Endothelial cell of umbilical vein (primary cell): ENCODE results near the gene PCDHB15. TPM values are rescaled to one million over a fixed set of nuclear protein-coding genes. Genes with fewer than 3 reads are reported as not detected.
"Not testable (repeated sequence)": the region's sequence is repeated elsewhere in the genome, so short reads cannot be mapped to it uniquely, and the experiment has no call there.

ENCODE experiments used
- BruUV-seq: library from RNA; stranded (reverse); fragments of 400-500 nt; replicated peaks from 2 replicates; lab custom pipeline; 2021; lab: Mats Ljungman, UMichigan
- CTCF ChIA-PET: fragments of 300-600, 350-600 bp; sonication (Branson Sonifier 250); formaldehyde crosslinking; loops from one replicate; lab custom pipeline; 2021; ENCODE audit warnings: antibody characterized with exemption, inconsistent platforms; lab: Charles Lee
- POLR2A ChIA-PET: fragments of 300-600, 350-600 bp; sonication (Branson Sonifier 250); formaldehyde crosslinking; loops from one replicate; lab custom pipeline; 2021; ENCODE audit warnings: antibody characterized with exemption, inconsistent platforms; lab: Charles Lee
- DNase-seq: peaks from one replicate; pipeline ENCODE4 v3.0.0-alpha.2; 2011; ENCODE audit warnings: low read depth, low spot score
- FAIRE-seq: peaks from 2 replicates; lab custom pipeline; 2011; peaks lifted over from hg19 to GRCh38; lab: Jason Lieb, UNC
- H2AFZ ChIP-seq: 2 replicates; pipeline ENCODE4 v1.6.0; 2012; ENCODE audit warnings: low read depth, low read length, control low read depth, inconsistent platforms
- H3K27ac ChIP-seq: 2 replicates; pipeline ENCODE4 v1.5.1; 2011; ENCODE audit warnings: low read depth, mild to moderate bottlenecking, control low read depth, low read length, moderate library complexity; ENCODE audit not compliant: insufficient read depth
- H3K27me3 ChIP-seq, 2 experiments: 2 replicates each; pipeline versions ENCODE4 v1.6.0 to v1.6.1; 2011; ENCODE audit warnings: low read length in 2 of 2, mixed read lengths in 1 of 2; ENCODE audit not compliant: control insufficient read depth in 2 of 2, insufficient read depth in 2 of 2
- H3K36me3 ChIP-seq, 2 experiments: 2 replicates in 1 of 2; 3 replicates in 1 of 2; pipeline ENCODE4 v1.5.1; 2011; ENCODE audit warnings: low read length in 2 of 2, mild to moderate bottlenecking in 1 of 2, moderate library complexity in 1 of 2; ENCODE audit not compliant: control insufficient read depth in 2 of 2, insufficient read depth in 2 of 2; ENCODE audit errors: extremely low read depth in 1 of 2
- H3K4me1 ChIP-seq: 3 replicates; pipeline ENCODE4 v1.5.1; 2011; ENCODE audit warnings: mild to moderate bottlenecking, low read length; ENCODE audit not compliant: control insufficient read depth, insufficient read depth; ENCODE audit errors: extremely low read depth
- H3K4me2 ChIP-seq: 2 replicates; pipeline ENCODE4 v1.6.1; 2011; ENCODE audit warnings: low read length, control low read depth, mixed read lengths; ENCODE audit not compliant: insufficient read depth
- H3K4me3 ChIP-seq, 3 experiments: fragments of 200-600 bp in 1 of 3; sonication (generic), shearing (Covaris generic) in 1 of 3; replicated peaks in 1 of 3; 2 replicates each; pipeline ENCODE4 v1.5.1; 2011 to 2016; ENCODE audit warnings: control low read depth in 3 of 3, low read length in 3 of 3, mild to moderate bottlenecking in 2 of 3, inconsistent platforms in 1 of 3, low read depth in 1 of 3, moderate library complexity in 1 of 3; ENCODE audit not compliant: insufficient read depth in 1 of 3
- H3K79me2 ChIP-seq: 2 replicates; pipeline ENCODE4 v1.6.0; 2012; ENCODE audit warnings: low read length, inconsistent platforms; ENCODE audit not compliant: control insufficient read depth, insufficient read depth
- H3K9ac ChIP-seq: replicated peaks from 2 replicates; pipeline ENCODE3; 2011; ENCODE audit warnings: low read length, control low read depth; ENCODE audit not compliant: insufficient read depth; ENCODE audit errors: extremely low read depth
- H3K9me1 ChIP-seq: replicated peaks from 3 replicates; pipeline ENCODE4 v1.6.0; 2011; ENCODE audit warnings: mild to moderate bottlenecking, low read length; ENCODE audit not compliant: control insufficient read depth, insufficient read depth; ENCODE audit errors: extremely low read depth
- H3K9me3 ChIP-seq: replicated peaks from 2 replicates; pipeline ENCODE4 v1.5.1; 2012; ENCODE audit warnings: low read length, inconsistent platforms; ENCODE audit not compliant: control insufficient read depth, insufficient read depth
- H4K20me1 ChIP-seq: replicated peaks from 2 replicates; pipeline ENCODE3; 2011; ENCODE audit warnings: mild to moderate bottlenecking, low read length; ENCODE audit not compliant: control insufficient read depth, insufficient read depth; ENCODE audit errors: extremely low read depth
- dilution Hi-C: fragments of 300-500 bp; cut with MboI; formaldehyde crosslinking; loops from one replicate; pipeline ENCODE4 v1.15.0; 2019; ENCODE audit warnings: low sequenced_read_pairs; ENCODE audit not compliant: extremely low pct_ligation_motif_present
- intact Hi-C: fragments of 100-400 bp; cut with micrococcal nuclease; formaldehyde crosslinking; loops from one replicate; pipeline ENCODE4 v1.10.0; 2022
- polyA plus RNA-seq, 4 experiments: library from polyadenylated mRNA; depleted of rRNA in 3 of 4; stranded (reverse) in 3 of 4; unstranded in 1 of 4; fragments of >200 nt; gene quantifications; 2 replicates each; pipeline versions ENCODE4 v1.2.1 to v1.2.3, GENCODE V29; 2011 to 2012; ENCODE audit warnings: missing spikeins in 1 of 4
- total RNA-seq: library from RNA; stranded (reverse); gene quantifications from 2 replicates; pipeline ENCODE4 v1.2.3, GENCODE V29; 2021

The PCDHB15 gene
- total and polyA plus RNA-seq, 2 donors (not counting 3 experiments of a cell fraction or from before 2014, with no cell fraction given) = 0.55 to 0.69 TPM

DNA sequence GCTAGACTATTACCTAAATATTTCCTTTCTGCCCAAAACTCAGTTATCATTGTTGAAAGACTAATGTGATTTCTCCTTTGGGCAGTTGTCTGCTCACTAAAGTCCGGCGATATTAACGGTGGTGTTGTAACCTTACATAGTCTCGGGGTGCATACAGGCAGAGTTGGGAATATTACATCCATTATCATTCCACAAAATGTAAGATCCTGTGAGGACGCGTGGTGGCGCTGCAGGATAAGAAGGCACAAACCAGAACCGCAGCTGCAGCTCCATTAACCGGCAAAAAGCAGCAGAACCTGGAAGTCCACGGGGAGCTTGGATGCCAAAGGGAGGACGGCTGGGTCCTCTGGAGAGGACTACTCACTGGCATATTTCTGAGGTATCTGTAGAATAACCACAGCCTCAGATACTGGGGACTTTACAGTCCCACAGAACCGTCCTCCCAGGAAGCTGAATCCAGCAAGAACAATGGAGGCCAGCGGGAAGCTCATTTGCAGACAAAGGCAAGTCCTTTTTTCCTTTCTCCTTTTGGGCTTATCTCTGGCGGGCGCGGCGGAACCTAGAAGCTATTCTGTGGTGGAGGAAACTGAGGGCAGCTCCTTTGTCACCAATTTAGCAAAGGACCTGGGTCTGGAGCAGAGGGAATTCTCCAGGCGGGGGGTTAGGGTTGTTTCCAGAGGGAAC lies 31.4 kb upstream of the PCDHB15 start, which contains the start of gene PCDHB13:
Gene PCDHB13, plus strand, starts transcription at position 264 of the 684 bp plus-strand sequence. Its CDS starts 205 bp downstream, at position 469.
- not testable (repeated sequence) for H2AFZ ChIP-seq, H3K4me3 ChIP-seq

DNA sequence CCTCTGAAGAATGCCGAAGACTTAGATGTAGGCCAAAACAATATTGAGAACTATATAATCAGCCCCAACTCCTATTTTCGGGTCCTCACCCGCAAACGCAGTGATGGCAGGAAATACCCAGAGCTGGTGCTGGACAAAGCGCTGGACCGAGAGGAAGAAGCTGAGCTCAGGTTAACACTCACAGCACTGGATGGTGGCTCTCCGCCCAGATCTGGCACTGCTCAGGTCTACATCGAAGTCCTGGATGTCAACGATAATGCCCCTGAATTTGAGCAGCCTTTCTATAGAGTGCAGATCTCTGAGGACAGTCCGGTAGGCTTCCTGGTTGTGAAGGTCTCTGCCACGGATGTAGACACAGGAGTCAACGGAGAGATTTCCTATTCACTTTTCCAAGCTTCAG lies 30.6 kb upstream of the PCDHB15 start:
- BruUV-seq, H3K4me1 ChIP-seq, H3K4me2 ChIP-seq, POLR2A ChIA-PET, H3K9ac ChIP-seq, H3K9me1 ChIP-seq, dilution Hi-C loops, H2AFZ ChIP-seq, H3K27me3 ChIP-seq, H3K27ac ChIP-seq, H3K4me3 ChIP-seq, FAIRE-seq, DNase-seq, H3K9me3 ChIP-seq, intact Hi-C loops, H3K36me3 ChIP-seq, H4K20me1 ChIP-seq, H3K79me2 ChIP-seq: not testable (repeated sequence)
- CTCF ChIA-PET = interaction anchor here (0.6 kb wide), 1 partner anchor 36 kb away, joined by 3 read pairs; no protein-coding TSS in a partner anchor

More for the DNA sequence above, 31.4 kb upstream of the PCDHB15 start, which contains the start of gene PCDHB13:
- H3K4me2 ChIP-seq, H3K27ac ChIP-seq, H3K9ac ChIP-seq, H3K9me1 ChIP-seq, H3K9me3 ChIP-seq, H3K79me2 ChIP-seq, H3K4me1 ChIP-seq, intact Hi-C loops, H3K27me3 ChIP-seq, H3K36me3 ChIP-seq, H4K20me1 ChIP-seq, POLR2A ChIA-PET, dilution Hi-C loops: not testable (repeated sequence)
- TSS peak; percentile 24 for BruUV-seq
- CTCF ChIA-PET = interaction anchor here (0.9 to 1.3 kb wide), 3 partner anchors 204 to 350 kb away, joined by 3 to 6 read pairs (median 3); partner anchors contain the start of gene PCDHGB7
- peak; percentile 69 for FAIRE-seq
- peak; percentile 44 for DNase-seq

DNA sequence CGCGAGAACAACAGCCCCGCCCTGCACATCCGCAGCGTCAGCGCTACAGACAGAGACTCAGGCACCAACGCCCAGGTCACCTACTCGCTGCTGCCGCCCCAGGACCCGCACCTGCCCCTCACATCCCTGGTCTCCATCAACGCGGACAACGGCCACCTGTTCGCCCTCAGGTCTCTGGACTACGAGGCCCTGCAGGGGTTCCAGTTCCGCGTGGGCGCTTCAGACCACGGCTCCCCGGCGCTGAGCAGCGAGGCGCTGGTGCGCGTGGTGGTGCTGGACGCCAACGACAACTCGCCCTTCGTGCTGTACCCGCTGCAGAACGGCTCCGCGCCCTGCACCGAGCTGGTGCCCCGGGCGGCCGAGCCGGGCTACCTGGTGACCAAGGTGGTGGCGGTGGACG lies 29.7 kb upstream of the PCDHB15 start:
- H2AFZ ChIP-seq, H3K9me1 ChIP-seq, CTCF ChIA-PET, H3K27me3 ChIP-seq, H4K20me1 ChIP-seq, dilution Hi-C loops, H3K36me3 ChIP-seq, intact Hi-C loops, H3K4me1 ChIP-seq, H3K4me2 ChIP-seq, BruUV-seq, DNase-seq, H3K9me3 ChIP-seq, POLR2A ChIA-PET, FAIRE-seq, H3K27ac ChIP-seq, H3K4me3 ChIP-seq, H3K9ac ChIP-seq, H3K79me2 ChIP-seq: not testable (repeated sequence)

DNA sequence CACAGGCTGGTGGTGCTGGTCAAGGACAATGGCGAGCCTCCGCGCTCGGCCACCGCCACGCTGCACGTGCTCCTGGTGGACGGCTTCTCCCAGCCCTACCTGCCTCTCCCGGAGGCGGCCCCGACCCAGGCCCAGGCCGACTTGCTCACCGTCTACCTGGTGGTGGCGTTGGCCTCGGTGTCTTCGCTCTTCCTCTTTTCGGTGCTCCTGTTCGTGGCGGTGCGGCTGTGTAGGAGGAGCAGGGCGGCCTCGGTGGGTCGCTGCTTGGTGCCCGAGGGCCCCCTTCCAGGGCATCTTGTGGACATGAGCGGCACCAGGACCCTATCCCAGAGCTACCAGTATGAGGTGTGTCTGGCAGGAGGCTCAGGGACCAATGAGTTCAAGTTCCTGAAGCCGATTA lies 29.2 kb upstream of the PCDHB15 start:
- H3K27ac ChIP-seq, intact Hi-C loops, H3K36me3 ChIP-seq, H3K4me3 ChIP-seq, H4K20me1 ChIP-seq, POLR2A ChIA-PET, H2AFZ ChIP-seq, H3K79me2 ChIP-seq, H3K4me2 ChIP-seq, H3K9me1 ChIP-seq, H3K9me3 ChIP-seq, H3K27me3 ChIP-seq, H3K4me1 ChIP-seq, H3K9ac ChIP-seq, CTCF ChIA-PET, FAIRE-seq, BruUV-seq, DNase-seq, dilution Hi-C loops: not testable (repeated sequence)
